Vagina (tissue), 2 donors: ENCODE data around the gene S100A1.

Experiments
- POLR2A ChIP-seq, 2 donors: fragments of 450-650 bp; IDR thresholded peaks; one replicate each; pipeline ENCODE4 v1.6.1; 2017; ENCODE audit warnings: antibody characterized with exemption in 2 of 2, mild to moderate bottlenecking in 2 of 2, moderate library complexity in 2 of 2
- POLR2AphosphoS5 ChIP-seq, 2 donors: sonication (generic); formaldehyde crosslinking; IDR thresholded peaks; one replicate each; pipeline ENCODE4 v1.9.0; 2017; ENCODE audit warnings: antibody characterized with exemption in 2 of 2, mild to moderate bottlenecking in 2 of 2, low read depth in 1 of 2; ENCODE audit not compliant: insufficient read depth in 1 of 2
- TF ChIP-seq, protein P1 (sequence below), 3 experiments: fragments of 450-650 bp in 2 of 3; fragments of 200-600 bp in 1 of 3; sonication (generic) in 1 of 3; IDR thresholded peaks; one replicate each; pipeline ENCODE4 v1.5.1; 2017 to 2019; ENCODE audit warnings: antibody characterized with exemption in 3 of 3, mild to moderate bottlenecking in 2 of 3, moderate library complexity in 2 of 3

DNA sequence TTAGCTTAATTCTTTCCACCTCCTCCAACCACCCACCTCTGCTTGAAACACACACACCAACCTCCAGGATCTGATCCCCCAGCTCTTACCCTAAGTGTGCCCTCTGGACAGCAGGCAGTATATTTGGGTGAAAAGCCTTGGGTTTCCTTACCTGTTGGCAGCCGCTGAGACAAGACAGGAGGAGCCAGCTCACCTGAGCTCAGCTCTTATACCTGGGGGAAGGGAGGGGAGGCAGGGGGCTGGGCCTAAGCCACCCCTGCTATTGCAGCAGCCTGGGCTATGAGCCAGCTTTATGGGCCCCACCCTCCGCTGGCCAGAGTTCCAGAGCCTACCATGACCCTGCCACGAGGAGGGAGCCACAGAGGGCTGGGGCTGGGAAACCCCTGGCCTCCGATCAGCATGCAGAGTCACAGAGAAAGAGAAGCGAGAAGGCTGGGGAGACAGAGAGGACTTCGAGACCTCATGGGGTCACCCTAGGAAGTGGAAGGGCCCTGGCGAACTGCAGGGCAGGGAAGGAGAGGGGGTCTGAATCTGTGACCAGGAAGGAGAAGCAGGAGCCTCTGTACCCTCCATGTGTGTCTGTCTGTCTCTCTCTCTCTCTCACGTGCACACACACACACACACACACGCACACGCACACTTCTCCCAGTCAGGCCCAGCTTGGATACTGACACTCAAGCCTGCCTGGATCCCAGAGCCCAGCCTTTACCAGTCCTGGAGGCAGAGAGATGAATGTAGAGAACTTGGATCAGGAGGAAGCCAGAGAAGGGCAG, 11.9 kb upstream of the S100A1 start, which contains the start of gene S100A14:
- TF ChIP-seq, protein P1, sequence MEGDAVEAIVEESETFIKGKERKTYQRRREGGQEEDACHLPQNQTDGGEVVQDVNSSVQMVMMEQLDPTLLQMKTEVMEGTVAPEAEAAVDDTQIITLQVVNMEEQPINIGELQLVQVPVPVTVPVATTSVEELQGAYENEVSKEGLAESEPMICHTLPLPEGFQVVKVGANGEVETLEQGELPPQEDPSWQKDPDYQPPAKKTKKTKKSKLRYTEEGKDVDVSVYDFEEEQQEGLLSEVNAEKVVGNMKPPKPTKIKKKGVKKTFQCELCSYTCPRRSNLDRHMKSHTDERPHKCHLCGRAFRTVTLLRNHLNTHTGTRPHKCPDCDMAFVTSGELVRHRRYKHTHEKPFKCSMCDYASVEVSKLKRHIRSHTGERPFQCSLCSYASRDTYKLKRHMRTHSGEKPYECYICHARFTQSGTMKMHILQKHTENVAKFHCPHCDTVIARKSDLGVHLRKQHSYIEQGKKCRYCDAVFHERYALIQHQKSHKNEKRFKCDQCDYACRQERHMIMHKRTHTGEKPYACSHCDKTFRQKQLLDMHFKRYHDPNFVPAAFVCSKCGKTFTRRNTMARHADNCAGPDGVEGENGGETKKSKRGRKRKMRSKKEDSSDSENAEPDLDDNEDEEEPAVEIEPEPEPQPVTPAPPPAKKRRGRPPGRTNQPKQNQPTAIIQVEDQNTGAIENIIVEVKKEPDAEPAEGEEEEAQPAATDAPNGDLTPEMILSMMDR (IDR thresholded peaks at IDR 0.05), result no peak
- no peak for TF ChIP-seq POLR2A (IDR thresholded peaks at IDR 0.05)
- TF ChIP-seq POLR2AphosphoS5 (IDR thresholded peaks at IDR 0.05; ENCODE audit: insufficient read depth in 1 of 2, low read depth in 1 of 2), result peak in 1 of 2 donors; percentile 62
